ENCODE results near the gene BTG3. TPM values are rescaled to one million over a fixed set of nuclear protein-coding genes. Genes with fewer than 3 reads are reported as not detected.

Gene BTG3
- total RNA-seq = 36.7 and 41.5 TPM in 2 replicates

GRCh38 chr21:17612565-17613241 lies at the start of gene BTG3:
Gene BTG3, minus strand, starts transcription at chr21:17612901. Its CDS starts 3,757 bp downstream, at chr21:17609144.

Other genes starting within 250 kb of the BTG3 start
- 0.86 and 3.5 TPM in 2 replicates for gene CXADR, start 99.9 kb downstream of the BTG3 start, total RNA-seq
- gene C21orf91, start 206.5 kb upstream of the BTG3 start, total RNA-seq = 4.3 and 7.2 TPM in 2 replicates